ENCODE results near the gene NRG2. TPM values are rescaled to one million over a fixed set of nuclear protein-coding genes. Genes with fewer than 3 reads are reported as not detected.

Gene NRG2
- total RNA-seq, 1 experiment from 2014 or later, result not detected

GRCh38 chr5:139952574-139952973 is 90.5 kb downstream of the NRG2 start:
- H3K79me2 ChIP-seq (ENCODE audit: low read length), result no peaks in the 10 kb centered on the region
- no peak overlapping the region for H3K4me3 ChIP-seq (ENCODE audit: low read length)
- no peaks in the 10 kb centered on the region for H3K9me3 ChIP-seq (ENCODE audit: low read length)
- no peak overlapping the region for H3K27ac ChIP-seq (ENCODE audit: low read length)
- H4K20me1 ChIP-seq (ENCODE audit: insufficient read depth, low read depth, low read length), result no peaks in the 10 kb centered on the region
- no peak overlapping the region for H2AFZ ChIP-seq (ENCODE audit: low read length)
- DNase-seq, result no peak
- H3K9ac ChIP-seq (ENCODE audit: low read length), result no peak overlapping the region
- no peak overlapping the region for H3K4me2 ChIP-seq (ENCODE audit: low read depth, low read length, poor library complexity, severe bottlenecking)
- H3K27me3 ChIP-seq (ENCODE audit: low read length), result no peaks in the 10 kb centered on the region
- H3K4me1 ChIP-seq (ENCODE audit: low read length), result no peaks in the 10 kb centered on the region
- no peaks in the 10 kb centered on the region for H3K9me2 ChIP-seq (replicated peaks; ENCODE audit: insufficient read depth, low read length)
- H3K36me3 ChIP-seq (ENCODE audit: insufficient read depth, low read length), result no peaks in the 10 kb centered on the region

GRCh38 chr5:139951983-139952382 is 91.1 kb downstream of the NRG2 start:
- Histone ChIP-seq H3K9ac (ENCODE audit: low read length) (no peak overlapping the region), H3K36me3 (ENCODE audit: insufficient read depth, low read length) (no peaks in the 10 kb centered on the region)

GRCh38 chr5:139951296-139951924 is 91.7 kb downstream of the NRG2 start:
- Histone ChIP-seq H2AFZ (ENCODE audit: low read length) (no peak overlapping the region), H3K9me3 (ENCODE audit: low read length) (no peaks in the 10 kb centered on the region), H3K4me3 (ENCODE audit: low read length) (no peak overlapping the region), H3K9me2 (replicated peaks; ENCODE audit: insufficient read depth, low read length) (no peaks in the 10 kb centered on the region), H3K79me2 (ENCODE audit: low read length) (no peaks in the 10 kb centered on the region), H4K20me1 (ENCODE audit: insufficient read depth, low read depth, low read length) (no peaks in the 10 kb centered on the region), H3K9ac (ENCODE audit: low read length) (no peak overlapping the region), H3K36me3 (ENCODE audit: insufficient read depth, low read length) (no peaks in the 10 kb centered on the region), H3K27ac (ENCODE audit: low read length) (no peak overlapping the region), H3K4me1 (ENCODE audit: low read length) (no peaks in the 10 kb centered on the region), H3K27me3 (ENCODE audit: low read length) (no peaks in the 10 kb centered on the region), H3K4me2 (ENCODE audit: low read depth, low read length, poor library complexity, severe bottlenecking) (no peak overlapping the region)
- no peak for DNase-seq

More at GRCh38 chr5:139951983-139952382, 91.1 kb downstream of the NRG2 start:
- Histone ChIP-seq H3K4me1 (ENCODE audit: low read length) (no peaks in the 10 kb centered on the region), H3K9me2 (replicated peaks; ENCODE audit: insufficient read depth, low read length) (no peaks in the 10 kb centered on the region), H3K27me3 (ENCODE audit: low read length) (no peaks in the 10 kb centered on the region), H4K20me1 (ENCODE audit: insufficient read depth, low read depth, low read length) (no peaks in the 10 kb centered on the region), H2AFZ (ENCODE audit: low read length) (no peak overlapping the region), H3K4me2 (ENCODE audit: low read depth, low read length, poor library complexity, severe bottlenecking) (no peak overlapping the region), H3K4me3 (ENCODE audit: low read length) (no peak overlapping the region), H3K9me3 (ENCODE audit: low read length) (no peaks in the 10 kb centered on the region), H3K27ac (ENCODE audit: low read length) (no peak overlapping the region), H3K79me2 (ENCODE audit: low read length) (no peaks in the 10 kb centered on the region)
- DNase-seq, result no peak

GRCh38 chr5:139950436-139950835 is 92.7 kb downstream of the NRG2 start:
- Histone ChIP-seq H3K27ac (ENCODE audit: low read length) (no peak overlapping the region), H3K4me1 (ENCODE audit: low read length) (no peaks in the 10 kb centered on the region), H3K4me2 (ENCODE audit: low read depth, low read length, poor library complexity, severe bottlenecking) (no peak overlapping the region), H3K27me3 (ENCODE audit: low read length) (no peaks in the 10 kb centered on the region), H2AFZ (ENCODE audit: low read length) (no peak overlapping the region), H3K36me3 (ENCODE audit: insufficient read depth, low read length) (no peaks in the 10 kb centered on the region), H3K79me2 (ENCODE audit: low read length) (no peaks in the 10 kb centered on the region), H4K20me1 (ENCODE audit: insufficient read depth, low read depth, low read length) (no peaks in the 10 kb centered on the region), H3K9me2 (replicated peaks; ENCODE audit: insufficient read depth, low read length) (no peaks in the 10 kb centered on the region), H3K9me3 (ENCODE audit: low read length) (no peaks in the 10 kb centered on the region), H3K4me3 (ENCODE audit: low read length) (no peak overlapping the region), H3K9ac (ENCODE audit: low read length) (no peak overlapping the region)
- no peak for DNase-seq

- Histone ChIP-seq H3K36me3 (ENCODE audit: insufficient read depth, low read length) (no peaks in the 10 kb centered on the region), H3K4me3 (ENCODE audit: low read length) (no peak overlapping the region), H3K27ac (ENCODE audit: low read length) (no peak overlapping the region), H3K27me3 (ENCODE audit: low read length) (no peaks in the 10 kb centered on the region), H3K9me2 (replicated peaks; ENCODE audit: insufficient read depth, low read length) (no peaks in the 10 kb centered on the region), H4K20me1 (ENCODE audit: insufficient read depth, low read depth, low read length) (no peaks in the 10 kb centered on the region), H2AFZ (ENCODE audit: low read length) (no peak overlapping the region), H3K79me2 (ENCODE audit: low read length) (no peaks in the 10 kb centered on the region), H3K4me1 (ENCODE audit: low read length) (no peaks in the 10 kb centered on the region; the same call in 1 of the 2 replicates), H3K4me2 (ENCODE audit: low read depth, low read length, poor library complexity, severe bottlenecking) (no peak overlapping the region), H3K9ac (ENCODE audit: low read length) (no peak overlapping the region), H3K9me3 (ENCODE audit: low read length) (no peaks in the 10 kb centered on the region)
- no peak for DNase-seq
Measured at GRCh38 chr5:139949710-139950109, 93.4 kb downstream of the NRG2 start.

- Histone ChIP-seq H3K79me2 (ENCODE audit: low read length) (no peaks in the 10 kb centered on the region), H3K4me3 (ENCODE audit: low read length) (no peak overlapping the region), H3K9me3 (ENCODE audit: low read length) (no peaks in the 10 kb centered on the region), H4K20me1 (ENCODE audit: insufficient read depth, low read depth, low read length) (no peaks in the 10 kb centered on the region), H2AFZ (ENCODE audit: low read length) (no peak overlapping the region), H3K4me1 (ENCODE audit: low read length) (no peaks in the 10 kb centered on the region; the same call in 1 of the 2 replicates), H3K27ac (ENCODE audit: low read length) (no peak overlapping the region), H3K27me3 (ENCODE audit: low read length) (no peaks in the 10 kb centered on the region), H3K4me2 (ENCODE audit: low read depth, low read length, poor library complexity, severe bottlenecking) (no peak overlapping the region), H3K9me2 (replicated peaks; ENCODE audit: insufficient read depth, low read length) (no peaks in the 10 kb centered on the region), H3K9ac (ENCODE audit: low read length) (no peak overlapping the region), H3K36me3 (ENCODE audit: insufficient read depth, low read length) (no peaks in the 10 kb centered on the region)
- no peak for DNase-seq
Measured at GRCh38 chr5:139947727-139948126, 95.4 kb downstream of the NRG2 start.

- Histone ChIP-seq H4K20me1 (ENCODE audit: insufficient read depth, low read depth, low read length) (no peaks in the 10 kb centered on the region), H2AFZ (ENCODE audit: low read length) (no peak overlapping the region), H3K9me2 (replicated peaks; ENCODE audit: insufficient read depth, low read length) (no peaks in the 10 kb centered on the region), H3K27ac (ENCODE audit: low read length) (no peak overlapping the region), H3K4me1 (ENCODE audit: low read length) (no peaks in the 10 kb centered on the region; the same call in 1 of the 2 replicates), H3K36me3 (ENCODE audit: insufficient read depth, low read length) (no peaks in the 10 kb centered on the region), H3K4me2 (ENCODE audit: low read depth, low read length, poor library complexity, severe bottlenecking) (no peak overlapping the region), H3K9me3 (ENCODE audit: low read length) (no peaks in the 10 kb centered on the region), H3K79me2 (ENCODE audit: low read length) (no peaks in the 10 kb centered on the region), H3K27me3 (ENCODE audit: low read length) (no peaks in the 10 kb centered on the region), H3K4me3 (ENCODE audit: low read length) (no peak overlapping the region), H3K9ac (ENCODE audit: low read length) (no peak overlapping the region)
- peak; percentile 15 for DNase-seq
Measured at GRCh38 chr5:139946440-139946839, 96.7 kb downstream of the NRG2 start.

GRCh38 chr5:139946006-139946405 is 97.1 kb downstream of the NRG2 start:
- no peak overlapping the region for H2AFZ ChIP-seq (ENCODE audit: low read length)
- no peak overlapping the region for H3K4me3 ChIP-seq (ENCODE audit: low read length)
- no peak overlapping the region for H3K27ac ChIP-seq (ENCODE audit: low read length)
- H3K9me3 ChIP-seq (ENCODE audit: low read length), result no peaks in the 10 kb centered on the region
- no peaks in the 10 kb centered on the region for H4K20me1 ChIP-seq (ENCODE audit: insufficient read depth, low read depth, low read length)
- H3K9me2 ChIP-seq (replicated peaks; ENCODE audit: insufficient read depth, low read length), result no peaks in the 10 kb centered on the region
- no peak overlapping the region for H3K9ac ChIP-seq (ENCODE audit: low read length)
- no peaks in the 10 kb centered on the region for H3K79me2 ChIP-seq (ENCODE audit: low read length)
- H3K4me2 ChIP-seq (ENCODE audit: low read depth, low read length, poor library complexity, severe bottlenecking), result no peak overlapping the region
- H3K4me1 ChIP-seq (ENCODE audit: low read length), result no peaks in the 10 kb centered on the region; the same call in 1 of the 2 replicates
- no peaks in the 10 kb centered on the region for H3K36me3 ChIP-seq (ENCODE audit: insufficient read depth, low read length)
- DNase-seq, result no peak
- no peaks in the 10 kb centered on the region for H3K27me3 ChIP-seq (ENCODE audit: low read length)
